Left ventricle myocardium inferior (tissue), 1 donor: ENCODE results near the gene TM9SF1. TPM values are rescaled to one million over a fixed set of nuclear protein-coding genes. Genes with fewer than 3 reads are reported as not detected.
A peak's percentile ranks its signal among the peaks of the same experiment; 100 is the strongest.

ENCODE experiments used
- DNase-seq: peaks from one replicate; pipeline ENCODE4 v3.0.0-alpha.2; 2020
- H3K27ac ChIP-seq: fragments of 200-600 bp; replicated peaks from 2 replicates; pipeline ENCODE4 v1.8.0; 2021
- H3K27me3 ChIP-seq: fragments of 200-600 bp; 2 replicates; pipeline ENCODE4 v1.8.0; 2021; ENCODE audit warnings: low read depth
- H3K36me3 ChIP-seq: fragments of 200-600 bp; 2 replicates; pipeline ENCODE4 v1.8.0; 2021
- H3K4me1 ChIP-seq: fragments of 200-600 bp; 2 replicates; pipeline ENCODE4 v1.8.0; 2021
- H3K4me3 ChIP-seq: fragments of 200-600 bp; 2 replicates; pipeline ENCODE4 v1.8.0; 2021; ENCODE audit warnings: mild to moderate bottlenecking, moderate library complexity
- H3K9me3 ChIP-seq: fragments of 200-600 bp; replicated peaks from 2 replicates; pipeline ENCODE4 v1.8.0; 2021
- intact Hi-C: fragments of 100-400 bp; cut with micrococcal nuclease; formaldehyde crosslinking; loops from one replicate; pipeline ENCODE4 v1.11.0; 2022
- total RNA-seq: library from RNA; stranded (reverse); fragmentation: NEBNext Ultra II Directional; extraction: Animal tissue kit (Norgen Biotek cat#: 25700); gene quantifications from one replicate; pipeline ENCODE4 v1.2.1, GENCODE V29; 2021
- TF ChIP-seq, protein P1 (sequence below): fragments of 200-600 bp; IDR thresholded peaks from 2 replicates; pipeline ENCODE4 v1.8.0; 2021; ENCODE audit warnings: antibody characterized with exemption, mild to moderate bottlenecking, borderline replicate concordance
- donor health status: DM: no; HTN: yes; CAD: no; lungs with severe emphysema.

The TM9SF1 gene
- total RNA-seq, 1 donor from 2014 or later = 22.2 TPM

DNA sequence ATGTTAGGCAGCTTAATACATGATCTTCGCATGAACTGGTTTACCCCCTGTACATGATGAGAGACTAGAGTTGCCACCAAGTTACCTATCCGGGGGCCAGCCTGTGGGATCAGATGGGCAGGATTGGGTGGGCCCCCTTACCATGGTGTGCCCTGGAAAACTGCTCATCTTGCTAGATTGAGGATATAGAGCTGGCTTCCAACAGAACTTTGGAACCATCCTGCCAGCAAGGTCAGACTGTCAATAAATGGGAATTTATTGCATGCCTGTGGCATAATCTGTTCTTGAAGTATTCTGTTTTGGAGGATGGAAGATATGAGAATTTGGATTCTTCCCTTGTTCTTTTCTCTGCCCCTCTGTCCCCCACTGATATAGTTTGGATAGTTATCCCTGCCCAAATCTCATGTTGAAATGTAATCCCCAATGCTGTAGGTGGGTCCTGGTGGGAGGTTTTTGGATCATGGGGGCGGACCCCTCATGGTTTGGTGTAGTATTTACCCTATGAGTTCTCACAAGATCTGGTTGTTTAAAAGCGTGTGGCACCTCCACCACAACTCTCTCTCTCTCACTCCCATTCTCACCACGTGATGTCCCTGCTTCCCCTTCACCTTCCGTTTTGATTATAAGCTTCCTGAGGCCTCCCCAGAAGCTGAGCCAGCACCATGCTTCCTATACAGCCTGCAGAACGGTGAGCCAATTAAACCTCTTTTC is 3.7 kb upstream of the TM9SF1 start:
- no peak overlapping the region for H3K27ac ChIP-seq
- TF ChIP-seq, protein P1, sequence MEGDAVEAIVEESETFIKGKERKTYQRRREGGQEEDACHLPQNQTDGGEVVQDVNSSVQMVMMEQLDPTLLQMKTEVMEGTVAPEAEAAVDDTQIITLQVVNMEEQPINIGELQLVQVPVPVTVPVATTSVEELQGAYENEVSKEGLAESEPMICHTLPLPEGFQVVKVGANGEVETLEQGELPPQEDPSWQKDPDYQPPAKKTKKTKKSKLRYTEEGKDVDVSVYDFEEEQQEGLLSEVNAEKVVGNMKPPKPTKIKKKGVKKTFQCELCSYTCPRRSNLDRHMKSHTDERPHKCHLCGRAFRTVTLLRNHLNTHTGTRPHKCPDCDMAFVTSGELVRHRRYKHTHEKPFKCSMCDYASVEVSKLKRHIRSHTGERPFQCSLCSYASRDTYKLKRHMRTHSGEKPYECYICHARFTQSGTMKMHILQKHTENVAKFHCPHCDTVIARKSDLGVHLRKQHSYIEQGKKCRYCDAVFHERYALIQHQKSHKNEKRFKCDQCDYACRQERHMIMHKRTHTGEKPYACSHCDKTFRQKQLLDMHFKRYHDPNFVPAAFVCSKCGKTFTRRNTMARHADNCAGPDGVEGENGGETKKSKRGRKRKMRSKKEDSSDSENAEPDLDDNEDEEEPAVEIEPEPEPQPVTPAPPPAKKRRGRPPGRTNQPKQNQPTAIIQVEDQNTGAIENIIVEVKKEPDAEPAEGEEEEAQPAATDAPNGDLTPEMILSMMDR = no peak
- H3K27me3 ChIP-seq = no peaks in the 10 kb centered on the region
- no peaks in the 10 kb centered on the region for H3K9me3 ChIP-seq
- H3K36me3 ChIP-seq = peaks cover 29% of the 10 kb centered on the region
- peaks cover 48% of the 10 kb centered on the region for H3K4me1 ChIP-seq
- no peak for DNase-seq
- intact Hi-C loops = no loop called here
- H3K4me3 ChIP-seq = no peak overlapping the region

DNA sequence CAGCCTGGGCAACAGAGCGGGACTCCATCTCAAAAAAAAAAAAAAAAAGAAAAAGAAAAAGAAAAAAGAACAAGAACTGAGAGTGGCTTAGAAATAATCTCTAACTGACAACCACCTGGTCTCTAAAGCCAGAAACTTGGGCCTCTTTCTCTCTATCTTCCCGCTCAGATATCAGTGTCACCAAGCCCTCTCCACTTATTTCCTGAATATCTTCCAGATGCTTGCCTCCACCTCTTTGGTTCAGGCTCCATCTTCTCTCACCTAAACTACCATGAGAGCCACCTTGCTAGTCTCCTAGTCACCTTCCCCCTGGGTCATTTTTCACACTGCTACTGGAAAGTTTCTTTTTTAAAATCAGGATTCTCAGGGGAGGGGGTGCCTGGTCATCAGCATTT is 1.8 kb upstream of the TM9SF1 start:
- no peak for DNase-seq
- Histone ChIP-seq H3K9me3 (no peaks in the 10 kb centered on the region), H3K36me3 (peaks cover 31% of the 10 kb centered on the region), H3K4me1 (peaks cover 49% of the 10 kb centered on the region), H3K27me3 (no peaks in the 10 kb centered on the region), H3K4me3 (peak overlapping the region; percentile 100), H3K27ac (no peak overlapping the region)
- TF ChIP-seq, protein P1 = no peak
- intact Hi-C loops = no loop called here

DNA sequence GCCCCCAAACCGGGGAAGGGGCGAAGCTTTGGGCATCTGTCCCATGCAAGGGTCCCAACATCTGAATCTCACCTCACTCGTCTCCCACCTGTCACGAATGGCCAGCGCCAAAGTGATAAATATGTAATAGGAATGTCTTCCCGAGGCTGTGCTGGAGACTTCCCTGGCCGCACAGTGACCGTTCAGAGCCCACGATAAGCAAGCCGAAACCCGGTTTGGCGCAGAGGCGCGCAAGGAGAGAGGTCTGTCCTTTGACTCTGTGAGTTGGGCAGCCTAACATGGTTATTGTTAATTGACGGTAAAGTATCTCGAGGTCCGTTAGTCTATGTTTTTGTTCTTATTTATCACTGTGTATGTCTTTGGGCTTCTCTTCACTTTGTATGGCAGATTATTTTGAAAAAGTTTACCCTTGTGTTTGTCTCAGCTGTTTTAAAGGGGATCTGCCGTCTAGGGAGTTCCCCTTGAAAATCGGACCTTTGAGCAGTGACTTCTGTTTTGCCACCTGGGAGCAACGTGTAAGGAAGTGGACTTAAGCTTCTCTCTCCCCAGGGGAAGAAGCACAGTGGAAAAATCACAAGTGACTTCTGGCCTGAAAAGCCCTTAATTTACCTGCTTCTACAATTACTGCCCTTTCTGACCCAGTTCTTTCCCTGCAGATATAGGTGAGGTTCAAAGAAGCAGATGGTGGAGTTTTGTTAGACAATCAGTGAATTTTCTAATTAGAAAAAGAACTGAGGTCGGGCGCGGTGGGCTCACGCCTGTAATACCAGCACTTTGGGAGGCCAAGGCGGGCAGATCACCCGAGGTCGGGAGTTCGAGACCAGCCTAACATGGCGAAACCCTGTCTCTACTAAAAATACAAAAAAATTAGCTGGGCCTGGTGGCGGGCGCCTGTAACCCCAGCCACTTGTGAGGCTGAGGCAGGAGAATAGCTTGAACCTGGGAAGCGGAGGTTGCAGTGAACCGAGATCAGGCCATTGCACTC is 1.1 kb upstream of the TM9SF1 start:
- H3K36me3 ChIP-seq = peaks cover 34% of the 10 kb centered on the region
- H3K9me3 ChIP-seq = no peaks in the 10 kb centered on the region
- intact Hi-C loops = no loop called here
- TF ChIP-seq, protein P1 = no peak
- H3K4me3 ChIP-seq = peak overlapping the region; percentile 100
- H3K27ac ChIP-seq = peak overlapping the region; percentile 100
- H3K27me3 ChIP-seq = no peaks in the 10 kb centered on the region
- peaks cover 49% of the 10 kb centered on the region for H3K4me1 ChIP-seq
- no peak for DNase-seq

DNA sequence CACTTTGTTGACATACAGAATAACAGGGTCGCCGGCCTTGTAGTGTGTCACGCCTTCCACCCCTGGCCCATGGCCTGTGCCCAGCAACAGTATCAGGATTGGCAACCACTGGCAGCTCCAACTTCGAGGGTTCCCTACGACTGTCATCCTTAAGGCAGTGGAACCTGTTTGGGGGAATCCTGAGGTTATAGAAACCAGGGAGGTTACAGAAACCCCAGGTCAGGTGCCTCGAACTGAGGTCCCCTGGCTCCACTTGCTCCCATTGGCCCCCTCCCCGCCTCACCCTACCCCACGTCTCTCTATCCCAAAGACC is 412 bp downstream of the TM9SF1 start:
- DNase-seq = no peak

DNA sequence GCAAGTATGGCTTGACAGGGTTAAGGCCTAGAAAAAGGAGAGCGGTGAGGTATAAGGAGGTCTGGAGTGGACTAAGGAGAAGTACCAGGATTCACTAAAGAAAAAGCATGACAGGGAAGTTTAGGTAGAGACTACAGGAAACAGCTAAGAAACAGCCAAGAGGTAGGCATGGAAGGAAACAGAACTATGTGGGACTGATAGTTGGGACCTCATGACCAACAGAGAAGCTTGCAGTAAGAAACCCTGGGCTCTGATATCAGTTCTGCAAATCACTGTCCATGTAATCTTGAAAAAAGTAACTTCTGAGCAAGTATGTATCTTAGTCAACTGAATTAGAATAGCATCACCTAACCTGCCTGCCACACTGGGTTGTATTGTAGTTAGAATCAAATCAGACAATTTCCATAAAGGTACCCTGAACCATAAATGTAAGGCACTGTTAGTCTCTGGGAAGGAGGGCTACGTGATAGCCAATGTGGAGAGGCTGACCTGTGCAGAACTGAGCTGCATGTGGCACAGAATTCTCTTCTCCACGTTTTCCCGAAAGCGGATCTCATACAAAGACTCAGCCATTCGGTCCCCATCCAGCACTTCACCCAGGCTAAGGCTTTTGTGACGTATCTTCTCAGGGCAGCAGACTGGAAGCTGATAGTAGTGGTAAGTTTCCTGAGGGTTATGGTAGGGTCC is 912 bp downstream of the TM9SF1 start:
- H3K36me3 ChIP-seq = peaks cover 39% of the 10 kb centered on the region
- TF ChIP-seq, protein P1 = no peak
- intact Hi-C loops = no loop called here

More for the DNA sequence above, 412 bp downstream of the TM9SF1 start:
- peak overlapping the region; percentile 100 for H3K4me3 ChIP-seq
- peak overlapping the region; percentile 100 for H3K27ac ChIP-seq
- H3K36me3 ChIP-seq = peaks cover 37% of the 10 kb centered on the region
- TF ChIP-seq, protein P1 = no peak
- intact Hi-C loops = no loop called here
- no peaks in the 10 kb centered on the region for H3K27me3 ChIP-seq
- H3K9me3 ChIP-seq = no peaks in the 10 kb centered on the region
- H3K4me1 ChIP-seq = peaks cover 49% of the 10 kb centered on the region

More for the DNA sequence above, 912 bp downstream of the TM9SF1 start:
- Histone ChIP-seq H3K27ac (peak overlapping the region; percentile 100), H3K9me3 (no peaks in the 10 kb centered on the region), H3K4me1 (peaks cover 50% of the 10 kb centered on the region), H3K27me3 (no peaks in the 10 kb centered on the region), H3K4me3 (peak overlapping the region; percentile 100)
- no peak for DNase-seq
